Activated naive CD4-positive, alpha-beta T cell treated with Interleukin-2 at 50 U/mL for 16 hours (primary cell): ENCODE data around the gene FICD.
A peak's percentile ranks its signal among the peaks of the same experiment; 100 is the strongest.

Experiments used
- DNase-seq: peaks from one replicate; pipeline ENCODE4 v3.0.0-alpha.2; 2020

Gene FICD

DNA sequence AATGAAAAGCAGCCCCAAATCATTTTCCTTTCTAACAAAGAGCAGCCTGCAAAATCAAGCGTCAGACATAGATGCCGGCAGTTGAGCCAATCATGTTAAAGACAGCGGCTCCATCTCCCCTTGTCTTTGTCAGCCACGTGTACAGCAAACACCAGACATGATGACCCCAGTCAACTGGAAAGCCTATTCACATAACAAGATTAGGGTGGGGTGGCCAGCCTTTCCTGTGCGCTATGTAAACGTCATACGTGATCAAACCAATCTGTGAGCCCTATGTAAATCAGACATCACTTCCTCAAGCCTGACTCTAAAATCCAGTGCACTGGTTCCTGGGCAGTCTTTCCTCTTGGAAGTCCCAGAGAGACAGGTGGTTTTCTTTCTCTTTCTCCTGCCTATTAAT, 9.9 kb upstream of the FICD start:
- no peak for DNase-seq

DNA sequence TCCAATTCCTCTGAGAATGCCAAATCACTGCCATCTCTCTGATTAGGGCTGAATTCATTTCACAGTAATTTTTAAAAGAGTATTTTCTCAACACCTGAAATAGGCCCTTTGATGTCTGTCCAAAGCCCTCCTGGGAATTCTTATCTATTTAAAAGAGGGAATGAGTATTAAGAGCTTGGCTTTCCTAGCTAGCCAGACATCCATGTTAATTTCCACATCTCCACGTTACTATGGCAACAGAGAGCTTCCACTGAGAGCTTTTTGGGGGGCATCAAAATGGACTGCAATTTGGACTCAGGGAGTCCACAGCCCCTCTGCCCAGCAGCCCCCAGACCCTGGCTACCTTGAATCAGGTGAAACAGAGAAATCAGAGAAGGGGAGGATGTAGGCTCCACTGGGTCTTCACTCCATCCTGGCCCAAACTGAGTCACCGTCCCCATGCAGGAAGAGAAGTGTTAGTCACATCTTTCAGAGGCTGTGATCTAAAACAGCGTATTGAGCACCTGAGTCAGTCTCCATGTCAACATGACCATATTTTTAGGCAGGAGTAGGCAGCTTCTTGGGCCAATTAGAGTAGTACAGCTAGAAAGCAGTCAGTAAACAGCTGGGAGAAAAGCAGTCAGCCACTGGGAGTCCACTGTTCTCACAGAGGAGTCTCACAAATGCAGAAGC, 7.0 kb upstream of the FICD start:
- no peak for DNase-seq

DNA sequence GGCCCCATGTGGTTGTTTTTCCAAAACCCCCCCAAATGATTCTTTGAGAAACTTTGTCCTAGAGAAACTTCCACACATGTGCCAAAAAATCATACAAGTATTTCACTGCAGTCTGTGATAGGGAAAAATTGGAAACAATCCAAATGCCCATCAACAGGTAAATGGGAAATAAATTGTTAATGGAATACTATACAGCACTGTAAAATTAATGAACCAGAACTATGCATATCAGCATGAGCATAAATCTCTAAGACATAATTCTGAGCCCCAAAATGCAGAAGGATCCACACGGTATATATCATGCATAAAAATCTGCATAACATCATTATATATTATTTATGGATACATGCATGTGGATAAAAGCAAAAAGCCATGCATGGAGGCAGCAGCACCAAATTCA, 5.3 kb upstream of the FICD start:
- no peak for DNase-seq

DNA sequence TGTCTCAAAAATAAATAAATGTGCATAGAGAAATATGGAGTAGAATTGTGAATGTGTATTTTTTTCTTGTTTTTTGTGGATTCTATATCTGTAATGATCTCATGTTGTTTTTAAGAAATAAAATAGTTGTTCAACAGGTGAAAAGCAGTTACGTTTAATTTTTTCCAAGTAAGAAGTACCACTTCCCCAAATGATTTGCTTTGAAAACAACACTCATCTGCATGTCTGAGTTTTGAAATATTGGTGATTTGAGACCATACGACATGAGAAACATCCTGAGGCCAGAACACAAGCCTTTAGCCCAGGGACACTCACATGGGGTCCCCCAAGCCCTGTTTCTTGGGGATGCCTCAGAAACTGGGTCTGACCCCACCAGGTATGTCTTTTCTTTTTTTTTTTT, 4.2 kb upstream of the FICD start:
- DNase-seq = no peak

DNA sequence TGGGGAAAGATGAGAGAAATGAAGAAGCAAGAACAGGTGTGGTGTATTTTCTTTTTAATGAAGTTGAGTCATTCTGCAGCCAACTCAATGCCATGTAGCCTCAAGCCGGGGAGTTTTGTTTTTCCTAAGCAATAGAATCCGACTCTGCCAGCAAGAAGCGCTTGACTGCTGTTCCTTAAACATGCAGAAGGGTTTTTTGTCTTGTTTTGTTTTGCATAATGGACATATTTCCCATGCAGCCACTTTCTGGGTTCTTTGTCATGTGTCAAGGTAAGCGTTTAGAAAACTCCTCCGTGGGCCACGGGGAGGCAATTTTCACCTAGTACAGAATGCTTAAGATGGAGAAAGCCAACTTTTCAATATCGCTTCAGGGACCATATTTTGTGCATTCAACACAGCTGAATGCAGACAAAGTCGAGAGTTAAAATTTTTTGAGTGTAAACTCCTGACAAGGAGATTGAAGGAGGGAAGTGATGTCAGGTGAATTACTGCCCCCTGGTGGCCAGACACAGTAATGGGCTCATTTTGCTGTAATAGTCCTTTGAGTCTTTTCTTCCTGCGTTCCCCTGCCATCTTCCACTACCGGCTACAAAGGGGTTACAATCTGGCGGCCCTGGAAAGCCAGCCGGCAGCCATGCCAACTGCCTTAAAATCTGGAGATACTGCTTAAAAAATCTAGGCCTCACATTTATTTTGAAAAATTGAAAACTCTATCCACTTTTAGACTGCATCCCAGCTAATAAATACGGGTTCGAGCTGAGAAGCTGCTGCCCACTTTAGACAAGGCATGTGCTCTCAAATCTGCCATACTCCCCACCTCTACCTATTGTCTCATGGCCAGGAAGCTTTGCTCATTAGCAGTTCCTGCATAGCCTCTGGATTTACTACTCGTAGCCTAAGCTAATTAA, 3.2 kb upstream of the FICD start:
- DNase-seq = peak; percentile 77

DNA sequence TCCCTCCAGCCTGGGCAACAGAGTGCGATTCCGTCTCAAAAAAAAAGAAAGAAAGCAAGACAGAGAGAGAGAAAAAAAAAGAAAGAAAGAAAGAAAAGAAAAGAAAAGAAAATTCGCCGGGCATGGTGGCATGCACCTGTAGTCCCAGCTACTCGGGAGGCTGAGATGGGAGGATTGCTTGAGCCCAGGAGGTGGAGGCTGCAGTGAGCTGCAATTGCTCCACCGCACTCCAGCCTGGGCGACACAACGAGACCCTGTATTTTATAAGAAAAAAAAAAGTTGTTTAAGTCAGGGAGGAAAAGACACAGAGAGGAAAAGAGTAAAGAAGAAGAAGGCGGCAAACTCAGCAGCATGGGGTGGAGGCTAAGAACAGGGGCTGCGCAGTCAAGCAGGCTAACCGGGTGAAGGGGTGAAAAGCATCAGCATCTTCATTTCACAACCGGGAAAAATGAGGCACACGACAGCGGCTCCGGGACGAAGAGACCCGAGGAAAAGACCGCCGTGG, 557 bp upstream of the FICD start:
- DNase-seq = no peak

DNA sequence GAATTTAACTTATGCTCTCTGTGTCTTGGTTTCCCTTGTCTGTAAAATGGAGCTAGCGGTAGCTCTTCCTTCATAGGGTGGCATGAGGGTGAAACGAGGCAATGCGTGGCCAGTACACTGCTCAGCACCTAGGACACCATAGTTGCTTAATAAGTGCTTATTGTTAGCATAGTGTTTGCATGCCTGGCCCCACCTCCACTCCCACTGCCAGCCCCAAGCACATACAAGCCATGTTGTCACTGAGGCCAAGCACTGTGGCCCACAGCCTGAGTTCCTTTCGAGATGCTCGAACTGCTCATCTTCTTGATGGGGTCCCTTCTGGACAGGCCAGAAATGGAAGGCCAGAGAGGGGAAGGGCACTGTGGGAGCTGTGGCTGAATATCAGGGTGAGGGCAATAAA, 839 bp downstream of the FICD start:
- no peak for DNase-seq

DNA sequence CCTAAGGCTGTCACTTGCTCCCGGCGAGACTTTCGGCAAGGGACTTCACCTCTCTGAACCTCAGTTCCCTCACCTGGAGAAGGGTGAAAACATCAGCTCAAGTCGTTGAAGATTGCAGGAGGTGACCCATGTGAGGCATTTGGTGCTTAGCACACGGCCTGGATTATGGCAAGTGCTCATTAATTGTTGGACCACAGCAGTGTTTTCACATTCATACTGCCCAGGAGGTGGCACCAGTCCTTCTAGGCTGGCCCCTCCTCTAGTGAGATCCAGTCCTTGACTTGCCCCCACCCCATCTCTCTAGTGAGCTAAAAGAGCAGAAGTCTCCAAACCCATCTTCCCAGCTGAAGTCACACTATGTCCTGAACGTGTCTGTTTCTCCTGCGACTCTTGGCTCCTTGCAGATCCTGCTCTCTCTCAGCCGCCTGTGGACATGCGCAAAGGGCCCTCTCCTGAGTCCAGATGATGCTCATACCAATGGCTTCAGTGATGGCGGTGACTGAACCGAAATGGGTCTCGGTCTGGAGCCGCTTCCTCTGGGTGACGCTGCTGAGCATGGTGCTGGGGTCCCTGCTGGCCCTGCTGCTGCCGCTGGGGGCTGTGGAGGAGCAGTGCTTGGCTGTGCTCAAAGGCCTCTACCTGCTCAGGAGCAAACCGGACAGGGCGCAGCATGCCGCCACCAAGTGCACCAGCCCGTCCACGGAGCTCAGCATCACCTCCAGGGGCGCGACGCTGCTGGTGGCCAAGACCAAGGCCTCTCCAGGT, 1.6 kb downstream of the FICD start:
- no peak for DNase-seq

DNA sequence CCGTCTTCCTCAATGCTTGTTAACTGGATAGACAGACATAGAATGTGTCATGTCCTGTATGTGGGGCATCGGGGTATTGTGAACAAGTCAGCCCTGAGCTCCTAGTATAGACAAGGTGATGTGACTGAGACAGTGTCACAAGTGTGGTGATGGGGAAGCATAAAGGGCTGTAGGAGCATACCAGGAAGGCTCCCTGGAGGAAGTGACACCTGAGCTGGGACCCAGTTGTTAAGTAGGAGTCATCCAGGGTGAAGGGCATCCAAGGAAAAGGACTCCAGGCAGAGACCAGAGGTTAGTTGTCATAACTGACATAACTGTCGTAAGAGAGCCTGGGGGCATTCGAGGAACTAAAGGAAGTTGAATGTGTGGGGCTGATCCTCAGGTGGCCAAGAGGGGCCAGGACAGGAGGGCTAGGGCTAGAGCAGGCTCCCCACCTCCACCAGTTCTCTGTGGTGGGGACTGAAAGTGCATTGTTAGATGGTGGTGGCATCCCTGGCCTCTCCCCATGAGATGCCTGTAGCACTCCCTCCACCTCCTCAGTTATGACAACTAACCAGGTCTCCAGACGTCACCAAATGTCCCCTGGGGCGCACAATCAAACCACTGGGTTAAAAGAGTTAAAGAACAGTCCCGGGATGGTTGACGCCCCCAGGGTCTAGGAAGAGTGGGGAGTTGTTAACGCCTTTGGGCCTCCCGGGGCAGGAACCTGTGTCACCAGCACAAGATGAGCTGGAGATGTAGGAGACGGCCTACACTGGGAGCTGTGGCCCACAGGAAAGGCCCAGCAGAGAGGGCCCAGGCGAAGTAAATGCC, 2.4 kb downstream of the FICD start:
- no peak for DNase-seq

DNA sequence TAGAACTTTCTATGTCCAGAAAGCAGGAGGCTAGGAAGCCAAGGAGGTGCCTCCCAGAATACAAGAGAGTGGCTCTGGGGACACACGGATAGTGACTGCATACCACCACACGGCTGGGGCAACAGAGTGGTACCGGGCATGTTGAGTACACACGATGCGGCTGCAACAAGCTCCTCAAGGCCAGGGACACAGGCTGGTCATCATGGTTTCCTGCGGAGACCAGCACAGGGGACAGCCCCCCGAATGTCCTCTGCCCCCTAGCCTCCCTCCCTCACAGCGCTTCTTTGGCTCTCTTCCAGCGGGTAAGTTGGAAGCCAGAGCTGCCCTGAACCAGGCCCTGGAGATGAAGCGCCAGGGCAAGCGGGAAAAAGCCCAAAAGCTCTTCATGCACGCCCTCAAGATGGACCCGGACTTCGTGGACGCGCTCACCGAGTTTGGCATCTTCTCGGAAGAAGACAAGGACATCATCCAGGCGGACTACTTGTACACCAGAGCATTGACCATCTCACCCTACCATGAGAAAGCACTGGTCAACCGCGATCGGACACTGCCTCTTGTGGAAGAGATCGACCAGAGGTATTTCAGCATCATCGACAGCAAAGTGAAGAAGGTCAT, 3.1 kb downstream of the FICD start:
- DNase-seq = no peak

DNA sequence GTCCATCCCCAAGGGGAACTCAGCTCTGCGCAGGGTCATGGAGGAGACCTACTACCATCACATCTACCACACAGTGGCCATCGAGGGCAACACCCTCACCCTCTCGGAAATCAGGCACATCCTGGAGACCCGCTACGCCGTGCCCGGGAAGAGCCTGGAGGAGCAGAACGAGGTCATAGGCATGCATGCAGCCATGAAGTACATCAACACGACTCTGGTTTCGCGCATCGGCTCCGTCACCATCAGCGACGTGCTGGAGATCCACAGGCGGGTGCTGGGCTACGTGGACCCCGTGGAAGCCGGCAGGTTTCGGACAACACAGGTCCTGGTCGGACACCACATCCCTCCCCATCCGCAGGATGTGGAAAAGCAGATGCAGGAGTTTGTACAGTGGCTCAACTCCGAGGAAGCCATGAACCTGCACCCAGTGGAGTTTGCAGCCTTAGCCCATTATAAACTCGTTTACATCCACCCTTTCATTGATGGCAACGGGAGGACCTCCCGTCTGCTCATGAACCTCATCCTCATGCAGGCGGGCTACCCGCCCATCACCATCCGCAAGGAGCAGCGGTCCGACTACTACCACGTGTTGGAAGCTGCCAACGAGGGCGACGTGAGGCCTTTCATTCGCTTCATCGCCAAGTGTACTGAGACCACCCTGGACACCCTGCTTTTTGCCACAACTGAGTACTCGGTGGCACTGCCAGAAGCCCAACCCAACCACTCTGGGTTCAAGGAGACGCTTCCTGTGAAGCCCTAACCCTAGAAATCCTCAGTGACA, 3.8 kb downstream of the FICD start:
- DNase-seq = no peak

DNA sequence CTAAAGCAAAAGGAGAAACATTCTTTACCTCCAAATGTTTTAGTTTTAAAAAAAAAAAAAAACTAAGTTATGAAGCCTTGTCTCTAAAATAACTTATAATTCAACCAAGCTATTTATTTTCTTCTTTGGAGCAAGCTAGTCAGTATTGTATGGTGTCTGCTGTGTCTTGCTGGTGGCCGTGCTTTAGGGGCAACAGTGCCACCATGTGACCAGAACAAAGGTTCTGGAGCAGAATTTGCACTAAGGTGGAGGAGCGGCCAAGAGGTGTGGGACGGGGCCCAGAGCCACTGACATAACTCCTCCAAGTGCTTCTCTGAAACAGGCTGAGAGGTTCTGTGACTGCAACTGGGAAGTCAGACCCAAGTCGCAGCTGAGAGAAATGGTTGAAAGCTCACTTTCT, 4.5 kb downstream of the FICD start:
- DNase-seq = no peak

DNA sequence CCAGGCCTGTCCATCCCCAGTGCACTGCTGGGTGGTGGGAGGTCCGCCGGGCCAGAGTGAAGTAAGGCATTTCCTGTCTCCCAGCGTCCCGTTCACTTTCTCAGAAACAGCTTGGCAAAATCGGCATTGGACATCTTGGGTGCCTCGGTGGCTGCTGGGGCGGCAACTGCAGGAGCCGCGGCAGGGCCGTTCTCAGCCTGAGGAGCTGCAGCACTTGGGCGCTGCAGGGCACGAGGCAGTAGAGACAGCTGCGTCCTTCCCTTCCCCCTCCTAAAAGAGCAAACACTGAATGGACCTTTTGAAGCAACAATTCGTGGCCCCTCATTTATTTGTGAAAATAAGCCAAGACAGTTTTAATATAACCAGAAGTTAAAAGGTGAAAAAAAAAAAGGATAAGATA, 8.3 kb downstream of the FICD start:
- DNase-seq = no peak

DNA sequence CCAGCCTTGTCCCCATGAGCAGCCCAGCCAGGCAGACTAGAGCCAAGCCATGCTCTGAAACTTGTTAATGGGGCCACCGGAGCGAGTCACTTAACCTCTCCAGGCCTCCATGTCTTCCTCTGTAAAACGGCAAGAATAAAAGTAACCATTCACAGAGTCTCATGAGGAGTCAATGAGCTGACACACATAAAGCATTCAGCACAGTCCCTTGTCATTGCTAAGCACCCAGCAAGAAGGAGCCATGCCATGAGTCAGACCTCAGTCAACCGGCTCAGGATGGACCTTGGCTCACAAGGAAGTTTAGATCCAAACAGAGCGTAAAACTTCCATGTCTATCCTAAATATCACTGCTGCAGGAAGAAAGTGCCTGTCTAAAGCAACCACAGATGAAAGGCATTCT, 10.6 kb downstream of the FICD start:
- no peak for DNase-seq

DNA sequence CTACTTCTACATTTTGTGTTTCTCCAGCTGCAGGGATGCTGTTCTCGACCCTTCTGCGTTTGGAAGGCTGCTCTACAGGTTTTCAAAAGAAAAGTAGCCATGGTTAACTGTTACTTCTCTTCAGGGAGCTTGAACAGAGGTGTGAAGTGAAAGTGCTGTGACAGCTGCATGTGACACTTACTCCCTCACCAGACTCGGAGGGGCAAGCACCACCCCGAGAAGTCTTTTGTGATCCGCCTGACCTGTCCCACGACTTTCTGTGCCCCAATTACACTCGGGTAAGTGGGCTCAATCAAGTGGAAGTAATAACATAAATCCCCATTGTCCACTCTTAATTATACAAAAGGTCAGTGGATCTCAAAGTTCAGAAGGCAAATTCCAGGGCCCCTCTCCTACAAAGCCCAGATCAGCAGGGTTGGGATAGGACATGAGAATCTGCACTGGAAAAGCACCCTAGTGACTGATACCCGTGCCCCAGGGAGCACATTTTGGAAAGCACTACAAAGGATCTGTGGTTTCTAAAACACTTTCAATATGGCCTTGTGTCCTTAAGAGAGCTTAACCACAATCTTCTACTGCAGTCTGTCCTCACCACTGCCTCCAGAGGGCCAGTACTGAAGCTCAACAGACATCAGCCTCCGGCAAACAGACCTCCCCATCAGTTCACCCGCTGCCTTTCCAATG, 11.5 kb downstream of the FICD start:
- no peak for DNase-seq

DNA sequence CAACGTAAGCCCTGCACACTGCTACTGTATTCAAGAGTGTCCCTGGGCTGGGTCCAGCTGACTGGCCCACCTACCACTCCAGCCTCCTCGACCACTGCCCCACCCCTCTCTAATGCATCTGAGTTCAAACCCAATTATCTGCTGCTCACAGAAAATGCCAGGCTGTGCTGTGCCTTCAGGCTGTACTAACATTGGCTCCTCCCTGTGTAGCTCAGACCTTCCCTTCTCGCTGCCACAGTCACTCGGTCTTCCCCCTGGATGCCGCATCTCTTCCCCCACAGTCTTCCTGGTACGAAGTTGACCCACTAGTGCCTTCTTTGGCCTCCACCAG, 12.1 kb downstream of the FICD start:
- no peak for DNase-seq

DNA sequence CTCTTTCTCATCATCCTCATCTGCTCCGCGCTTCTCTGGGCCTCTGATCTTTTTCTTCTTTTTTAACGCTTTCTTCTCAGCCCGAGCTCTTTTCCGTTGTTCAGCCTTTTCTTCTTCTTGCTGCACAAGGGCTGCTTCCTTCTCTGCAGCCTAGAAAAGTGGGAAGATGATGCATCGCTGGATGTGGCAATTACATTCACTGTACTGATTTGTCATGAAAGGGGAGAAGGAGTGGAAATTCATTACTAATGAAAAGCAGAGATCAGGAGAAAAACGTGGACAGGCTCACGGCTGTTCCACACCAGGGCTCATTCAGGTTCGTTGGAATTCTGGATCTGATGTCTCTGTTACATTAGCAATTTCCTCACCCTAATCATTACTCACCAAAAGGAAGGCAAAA, 15.1 kb downstream of the FICD start:
- DNase-seq = no peak

DNA sequence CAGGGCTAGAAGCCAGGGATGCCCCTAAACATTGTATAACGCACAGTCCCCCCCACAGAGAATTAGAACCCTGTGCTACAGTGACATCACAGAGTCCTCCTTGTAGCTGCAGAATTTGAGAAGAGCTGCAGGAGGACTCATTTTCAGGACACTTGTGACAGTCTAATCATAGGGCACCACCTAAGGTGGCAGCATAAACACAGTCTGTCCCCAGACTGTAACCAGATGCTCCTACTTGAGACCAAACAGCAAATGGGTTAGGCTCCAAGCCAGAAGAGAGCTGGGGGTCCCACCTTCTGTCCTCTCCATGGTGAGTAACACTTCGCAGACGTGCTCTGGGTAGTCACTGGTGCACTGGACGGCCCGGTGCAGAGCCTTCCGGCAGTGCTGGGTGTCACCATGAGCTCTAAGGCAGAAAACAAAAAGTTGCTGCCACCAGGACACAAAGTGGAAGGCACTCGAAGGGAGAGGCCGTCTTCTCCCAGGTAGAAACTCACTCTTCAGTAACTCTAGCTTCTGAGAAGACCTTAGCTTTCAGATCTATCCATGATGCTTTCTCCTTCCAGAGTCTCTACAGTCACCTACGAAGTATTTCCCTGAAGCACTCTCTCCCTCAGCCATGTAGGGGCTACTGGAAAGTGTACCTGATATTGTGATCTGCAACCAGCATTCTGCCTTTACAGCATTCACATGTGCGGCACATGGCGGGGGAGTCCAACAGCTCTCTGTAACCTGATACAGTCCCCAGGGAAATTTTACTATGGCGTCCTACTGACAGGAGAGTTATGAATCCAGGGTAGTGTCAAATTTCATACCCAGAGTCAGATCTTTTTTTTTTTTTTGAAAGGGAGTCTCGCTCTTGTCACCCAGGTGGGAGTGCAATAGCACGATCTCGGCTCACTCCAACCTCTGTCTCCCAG, 17.1 kb downstream of the FICD start:
- no peak for DNase-seq

DNA sequence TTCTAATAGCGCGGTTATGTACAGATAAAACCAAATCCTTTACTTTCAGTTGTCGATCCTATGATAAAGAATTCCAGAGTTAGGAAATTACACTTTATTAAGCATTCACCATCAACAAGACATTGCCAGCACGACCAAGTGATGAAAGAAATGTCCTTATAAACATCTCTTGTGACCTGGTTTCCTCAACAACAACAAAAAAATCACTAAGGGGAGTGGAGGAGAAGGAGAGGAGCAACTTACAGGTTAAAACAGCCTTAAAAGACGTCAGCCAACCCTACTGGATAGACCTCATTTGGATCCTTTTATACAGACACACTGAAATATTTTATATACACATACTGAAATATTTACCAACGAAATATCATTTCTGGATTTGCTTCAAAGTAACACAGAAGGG, 23.1 kb downstream of the FICD start:
- DNase-seq = no peak
